ENCODE results near the gene DAPL1. TPM values are rescaled to one million over a fixed set of nuclear protein-coding genes. Genes with fewer than 3 reads are reported as not detected.

Gene DAPL1
- total RNA-seq, 3 donors from 2014 or later (not counting 1 experiment from before 2014, with no cell fraction given), result not detected

- H3K4me1 Mint-ChIP-seq, result no peaks in the 10 kb centered on the region
- H3K4me3 Mint-ChIP-seq, result no peak overlapping the region
- Histone ChIP-seq H3K9me3 (ENCODE audit: control insufficient read depth, insufficient read depth, low read length) (no peaks in the 10 kb centered on the region), H3K4me1 (ENCODE audit: control insufficient read depth, insufficient read depth, low read length) (no peaks in the 10 kb centered on the region), H3K4me3 (ENCODE audit: low read length) (no peak overlapping the region), H3K36me3 (ENCODE audit: control insufficient read depth, insufficient read depth, low read length) (no peaks in the 10 kb centered on the region), H3K27me3 (ENCODE audit: control insufficient read depth, insufficient read depth, low read length) (no peaks in the 10 kb centered on the region), H3K27ac (ENCODE audit: low read length) (no peak overlapping the region)
- no peaks in the 10 kb centered on the region for H3K27me3 Mint-ChIP-seq (ENCODE audit: low read depth in 2 of 2)
- DNase-seq, result no peak
- WGBS (ENCODE audit: insufficient coverage), result 100% methylated on average over 2 of the region's 3 CpGs
- TF ChIP-seq CTCF (IDR thresholded peaks at IDR 0.05), result no peak
- H3K9me3 Mint-ChIP-seq, result no peaks in the 10 kb centered on the region
- ATAC-seq, result no peak
- H3K36me3 Mint-ChIP-seq, result no peaks in the 10 kb centered on the region
- intact Hi-C loops (cut with micrococcal nuclease), result no loop called here
- no peak overlapping the region for H3K27ac Mint-ChIP-seq
Observed at GRCh38 chr2:158775273-158776027, 19.7 kb upstream of the DAPL1 start.

GRCh38 chr2:158776231-158776630, 18.9 kb upstream of the DAPL1 start:
- H3K4me1 ChIP-seq (ENCODE audit: control insufficient read depth, insufficient read depth, low read length), result no peaks in the 10 kb centered on the region
- no peaks in the 10 kb centered on the region for H3K27me3 ChIP-seq (ENCODE audit: control insufficient read depth, insufficient read depth, low read length)
- Mint-ChIP-seq H3K27me3 (ENCODE audit: low read depth in 2 of 2) (no peaks in the 10 kb centered on the region), H3K36me3 (no peaks in the 10 kb centered on the region), H3K4me1 (no peaks in the 10 kb centered on the region), H3K4me3 (no peak overlapping the region), H3K27ac (no peak overlapping the region), H3K9me3 (no peaks in the 10 kb centered on the region)
- ATAC-seq (no peak), DNase-seq (no peak)
- H3K36me3 ChIP-seq (ENCODE audit: control insufficient read depth, insufficient read depth, low read length), result no peaks in the 10 kb centered on the region
- no peak overlapping the region for H3K4me3 ChIP-seq (ENCODE audit: low read length)
- intact Hi-C loops (cut with micrococcal nuclease), result no loop called here
- 87% methylated on average over 2 of the region's 2 CpGs for whole genome bisulfite sequencing (ENCODE audit: insufficient coverage)
- H3K9me3 ChIP-seq (ENCODE audit: control insufficient read depth, insufficient read depth, low read length), result no peaks in the 10 kb centered on the region
- TF ChIP-seq CTCF (IDR thresholded peaks at IDR 0.05), result no peak
- no peak overlapping the region for H3K27ac ChIP-seq (ENCODE audit: low read length)

- H3K4me3 ChIP-seq (ENCODE audit: low read length), result no peak overlapping the region
- Mint-ChIP-seq H3K4me3 (no peak overlapping the region), H3K4me1 (no peaks in the 10 kb centered on the region), H3K27me3 (ENCODE audit: low read depth in 2 of 2) (no peaks in the 10 kb centered on the region), H3K9me3 (no peaks in the 10 kb centered on the region), H3K36me3 (no peaks in the 10 kb centered on the region), H3K27ac (no peak overlapping the region)
- intact Hi-C loops (cut with micrococcal nuclease), result no loop called here
- DNase-seq (no peak), ATAC-seq (no peak)
- WGBS (ENCODE audit: insufficient coverage), result 100% methylated on average over 3 of the region's 3 CpGs
- no peaks in the 10 kb centered on the region for H3K4me1 ChIP-seq (ENCODE audit: control insufficient read depth, insufficient read depth, low read length)
- no peaks in the 10 kb centered on the region for H3K27me3 ChIP-seq (ENCODE audit: control insufficient read depth, insufficient read depth, low read length)
- H3K27ac ChIP-seq (ENCODE audit: low read length), result no peak overlapping the region
- TF ChIP-seq CTCF (IDR thresholded peaks at IDR 0.05), result no peak
- no peaks in the 10 kb centered on the region for H3K9me3 ChIP-seq (ENCODE audit: control insufficient read depth, insufficient read depth, low read length)
- H3K36me3 ChIP-seq (ENCODE audit: control insufficient read depth, insufficient read depth, low read length), result no peaks in the 10 kb centered on the region
Observed at GRCh38 chr2:158777077-158777476, 18.0 kb upstream of the DAPL1 start.

- Mint-ChIP-seq H3K4me3 (no peak overlapping the region), H3K27ac (no peak overlapping the region), H3K4me1 (peaks cover 0 to 6% of the 10 kb centered on the region in 2 donors), H3K9me3 (no peaks in the 10 kb centered on the region), H3K27me3 (ENCODE audit: low read depth in 2 of 2) (no peaks in the 10 kb centered on the region), H3K36me3 (no peaks in the 10 kb centered on the region)
- Histone ChIP-seq H3K27ac (ENCODE audit: low read length) (no peak overlapping the region), H3K4me3 (ENCODE audit: low read length) (no peak overlapping the region), H3K27me3 (ENCODE audit: control insufficient read depth, insufficient read depth, low read length) (no peaks in the 10 kb centered on the region), H3K4me1 (ENCODE audit: control insufficient read depth, insufficient read depth, low read length) (no peaks in the 10 kb centered on the region), H3K9me3 (ENCODE audit: control insufficient read depth, insufficient read depth, low read length) (no peaks in the 10 kb centered on the region), H3K36me3 (ENCODE audit: control insufficient read depth, insufficient read depth, low read length) (no peaks in the 10 kb centered on the region)
- ATAC-seq (no peak), DNase-seq (no peak)
- WGBS (ENCODE audit: insufficient coverage), result 100% methylated on average over 1 of the region's 2 CpGs
- TF ChIP-seq CTCF (IDR thresholded peaks at IDR 0.05), result no peak
- intact Hi-C loops (cut with micrococcal nuclease), result no loop called here
Observed at GRCh38 chr2:158778243-158778642, 16.9 kb upstream of the DAPL1 start.
